ENCODE measurements around the gene SDK1. TPM values are rescaled to one million over a fixed set of nuclear protein-coding genes. Genes with fewer than 3 reads are reported as not detected.

The SDK1 gene
- total and polyA plus RNA-seq, 4 experiments from 2014 or later, result 0.06 to 0.26 TPM; not detected in 2

- H3K27ac Mint-ChIP-seq, result no peak overlapping the region
Measured at GRCh38 chr7:4196121-4196819, 895.2 kb downstream of the SDK1 start.

GRCh38 chr7:4198301-4198700, 897.2 kb downstream of the SDK1 start:
- Mint-ChIP-seq H3K4me1 (no peaks in the 10 kb centered on the region), H3K36me3 (no peaks in the 10 kb centered on the region)
- CTCF ChIA-PET (ENCODE audit: partially characterized antibody), result no interaction called here

More at GRCh38 chr7:4196121-4196819, 895.2 kb downstream of the SDK1 start:
- Mint-ChIP-seq H3K27me3 (no peaks in the 10 kb centered on the region), H3K9me3 (no peaks in the 10 kb centered on the region), H3K4me3 (no peak overlapping the region), H3K4me1 (no peaks in the 10 kb centered on the region), H3K36me3 (no peaks in the 10 kb centered on the region)
- POLR2A ChIA-PET (ENCODE audit: partially characterized antibody), result no interaction called here
- no peak for DNase-seq
- H3K27me3 ChIP-seq (ENCODE audit: insufficient read depth, low read length), result no peaks in the 10 kb centered on the region
- intact Hi-C loops (cut with micrococcal nuclease), result no loop called here
- no peaks in the 10 kb centered on the region for H3K36me3 ChIP-seq (ENCODE audit: insufficient read depth, low read length)
- CTCF ChIA-PET (ENCODE audit: partially characterized antibody), result no interaction called here
- H3K4me1 ChIP-seq (ENCODE audit: insufficient read depth, low read length), result no peaks in the 10 kb centered on the region
- H3K27ac ChIP-seq (ENCODE audit: low read depth, low read length), result no peak overlapping the region
- H3K9me3 ChIP-seq (ENCODE audit: control insufficient read depth in 1 of 2, low read length in 2 of 2), result no peaks in the 10 kb centered on the region
- H3K4me3 ChIP-seq (ENCODE audit: low read length in 2 of 2), result no peak overlapping the region

GRCh38 chr7:4200546-4201094, 899.6 kb downstream of the SDK1 start:
- intact Hi-C loops (cut with micrococcal nuclease), result no loop called here
- Mint-ChIP-seq H3K4me3 (no peak overlapping the region), H3K27me3 (no peaks in the 10 kb centered on the region), H3K4me1 (peaks cover 0 to 4% (median 0%) of the 10 kb centered on the region in 4 donors), H3K36me3 (no peaks in the 10 kb centered on the region), H3K27ac (no peak overlapping the region), H3K9me3 (no peaks in the 10 kb centered on the region)
- POLR2A ChIA-PET (ENCODE audit: partially characterized antibody), result no interaction called here
- Histone ChIP-seq H3K36me3 (ENCODE audit: insufficient read depth, low read length) (no peaks in the 10 kb centered on the region), H3K9me3 (ENCODE audit: control insufficient read depth in 1 of 2, low read length in 2 of 2) (no peaks in the 10 kb centered on the region), H3K4me1 (ENCODE audit: insufficient read depth, low read length) (no peaks in the 10 kb centered on the region), H3K27ac (ENCODE audit: low read depth, low read length) (no peak overlapping the region), H3K4me3 (ENCODE audit: low read length in 2 of 2) (no peak overlapping the region), H3K27me3 (ENCODE audit: insufficient read depth, low read length) (no peaks in the 10 kb centered on the region)
- CTCF ChIA-PET (ENCODE audit: partially characterized antibody), result no interaction called here
- no peak for DNase-seq

More at GRCh38 chr7:4198301-4198700, 897.2 kb downstream of the SDK1 start:
- no peaks in the 10 kb centered on the region for H3K27me3 Mint-ChIP-seq
- Histone ChIP-seq H3K4me3 (ENCODE audit: low read length in 2 of 2) (no peak overlapping the region), H3K9me3 (ENCODE audit: control insufficient read depth in 1 of 2, low read length in 2 of 2) (no peaks in the 10 kb centered on the region), H3K4me1 (ENCODE audit: insufficient read depth, low read length) (no peaks in the 10 kb centered on the region), H3K27me3 (ENCODE audit: insufficient read depth, low read length) (no peaks in the 10 kb centered on the region), H3K27ac (ENCODE audit: low read depth, low read length) (no peak overlapping the region), H3K36me3 (ENCODE audit: insufficient read depth, low read length) (no peaks in the 10 kb centered on the region)
- H3K9me3 Mint-ChIP-seq, result no peaks in the 10 kb centered on the region
- intact Hi-C loops (cut with micrococcal nuclease), result no loop called here
- DNase-seq, result no peak
- no peak overlapping the region for H3K4me3 Mint-ChIP-seq
- H3K27ac Mint-ChIP-seq, result no peak overlapping the region
- POLR2A ChIA-PET (ENCODE audit: partially characterized antibody), result interaction anchor here (0.7 kb wide), 1 partner anchor 808 kb away, joined by 3 read pairs; no protein-coding TSS in a partner anchor

- H3K4me3 Mint-ChIP-seq, result no peak overlapping the region
- POLR2A ChIA-PET (ENCODE audit: partially characterized antibody), result no interaction called here
- H3K36me3 Mint-ChIP-seq, result no peaks in the 10 kb centered on the region
- no peaks in the 10 kb centered on the region for H3K9me3 Mint-ChIP-seq
- Histone ChIP-seq H3K4me3 (ENCODE audit: low read length in 2 of 2) (no peak overlapping the region), H3K27me3 (ENCODE audit: insufficient read depth, low read length) (no peaks in the 10 kb centered on the region), H3K36me3 (ENCODE audit: insufficient read depth, low read length) (no peaks in the 10 kb centered on the region), H3K9me3 (ENCODE audit: control insufficient read depth in 1 of 2, low read length in 2 of 2) (no peaks in the 10 kb centered on the region), H3K27ac (ENCODE audit: low read depth, low read length) (no peak overlapping the region), H3K4me1 (ENCODE audit: insufficient read depth, low read length) (no peaks in the 10 kb centered on the region)
- CTCF ChIA-PET (ENCODE audit: partially characterized antibody), result no interaction called here
- H3K27ac Mint-ChIP-seq, result no peak overlapping the region
- intact Hi-C loops (cut with micrococcal nuclease), result no loop called here
- no peak for DNase-seq
- H3K4me1 Mint-ChIP-seq, result peaks cover 0 to 4% (median 0%) of the 10 kb centered on the region in 4 donors
- no peaks in the 10 kb centered on the region for H3K27me3 Mint-ChIP-seq
Measured at GRCh38 chr7:4201566-4201965, 900.5 kb downstream of the SDK1 start.

GRCh38 chr7:4202154-4202736, 901.2 kb downstream of the SDK1 start:
- ChIA-PET CTCF (ENCODE audit: partially characterized antibody) (no interaction called here), POLR2A (ENCODE audit: partially characterized antibody) (no interaction called here)
- Histone ChIP-seq H3K4me3 (ENCODE audit: low read length in 2 of 2) (no peak overlapping the region), H3K27ac (ENCODE audit: low read depth, low read length) (no peak overlapping the region), H3K27me3 (ENCODE audit: insufficient read depth, low read length) (no peaks in the 10 kb centered on the region), H3K36me3 (ENCODE audit: insufficient read depth, low read length) (no peaks in the 10 kb centered on the region), H3K9me3 (ENCODE audit: control insufficient read depth in 1 of 2, low read length in 2 of 2) (no peaks in the 10 kb centered on the region), H3K4me1 (ENCODE audit: insufficient read depth, low read length) (no peaks in the 10 kb centered on the region)
- DNase-seq, result no peak
- Mint-ChIP-seq H3K27me3 (no peaks in the 10 kb centered on the region), H3K9me3 (no peaks in the 10 kb centered on the region), H3K4me3 (no peak overlapping the region), H3K27ac (no peak overlapping the region), H3K36me3 (no peaks in the 10 kb centered on the region), H3K4me1 (peaks cover 0 to 4% (median 0%) of the 10 kb centered on the region in 4 donors)
- intact Hi-C loops (cut with micrococcal nuclease), result no loop called here

- H3K9me3 Mint-ChIP-seq, result no peaks in the 10 kb centered on the region
- POLR2A ChIA-PET (ENCODE audit: partially characterized antibody), result no interaction called here
- intact Hi-C loops (cut with micrococcal nuclease), result no loop called here
Measured at GRCh38 chr7:4202954-4203353, 901.9 kb downstream of the SDK1 start.

GRCh38 chr7:4203626-4204512, 902.8 kb downstream of the SDK1 start:
- ChIA-PET CTCF (ENCODE audit: partially characterized antibody) (no interaction called here), POLR2A (ENCODE audit: partially characterized antibody) (no interaction called here)
- intact Hi-C loops (cut with micrococcal nuclease), result no loop called here
- Mint-ChIP-seq H3K27ac (no peak overlapping the region), H3K4me1 (peaks cover 0 to 4% (median 0%) of the 10 kb centered on the region in 4 donors), H3K9me3 (no peaks in the 10 kb centered on the region), H3K4me3 (no peak overlapping the region), H3K36me3 (no peaks in the 10 kb centered on the region), H3K27me3 (no peaks in the 10 kb centered on the region)
- H3K9me3 ChIP-seq (ENCODE audit: control insufficient read depth in 1 of 2, low read length in 2 of 2), result no peaks in the 10 kb centered on the region
- no peak overlapping the region for H3K4me3 ChIP-seq (ENCODE audit: low read length in 2 of 2)
- DNase-seq, result no peak
- no peaks in the 10 kb centered on the region for H3K36me3 ChIP-seq (ENCODE audit: insufficient read depth, low read length)
- no peaks in the 10 kb centered on the region for H3K4me1 ChIP-seq (ENCODE audit: insufficient read depth, low read length)
- H3K27me3 ChIP-seq (ENCODE audit: insufficient read depth, low read length), result no peaks in the 10 kb centered on the region
- H3K27ac ChIP-seq (ENCODE audit: low read depth, low read length), result no peak overlapping the region

More at GRCh38 chr7:4202954-4203353, 901.9 kb downstream of the SDK1 start:
- DNase-seq, result no peak
- no peaks in the 10 kb centered on the region for H3K27me3 Mint-ChIP-seq
- Histone ChIP-seq H3K36me3 (ENCODE audit: insufficient read depth, low read length) (no peaks in the 10 kb centered on the region), H3K4me3 (ENCODE audit: low read length in 2 of 2) (no peak overlapping the region), H3K9me3 (ENCODE audit: control insufficient read depth in 1 of 2, low read length in 2 of 2) (no peaks in the 10 kb centered on the region), H3K27me3 (ENCODE audit: insufficient read depth, low read length) (no peaks in the 10 kb centered on the region), H3K4me1 (ENCODE audit: insufficient read depth, low read length) (no peaks in the 10 kb centered on the region), H3K27ac (ENCODE audit: low read depth, low read length) (no peak overlapping the region)
- H3K36me3 Mint-ChIP-seq, result no peaks in the 10 kb centered on the region
- H3K4me3 Mint-ChIP-seq, result no peak overlapping the region
- CTCF ChIA-PET (ENCODE audit: partially characterized antibody), result no interaction called here
- no peak overlapping the region for H3K27ac Mint-ChIP-seq
- peaks cover 0 to 4% (median 0%) of the 10 kb centered on the region in 4 donors for H3K4me1 Mint-ChIP-seq

All from CD4-positive, alpha-beta memory T cell (primary cell).